Mesenchymal stem cell (in vitro differentiated cells and primary cell): ENCODE data around the gene GOLGA6L7.
"Not testable (repeated sequence)": the region's sequence is repeated elsewhere in the genome, so short reads cannot be mapped to it uniquely, and the experiment has no call there.

ENCODE experiments used
- DNase-seq: peaks from one replicate; pipeline ENCODE4 v3.0.0-alpha.2; 2013
- H2AFZ ChIP-seq: one replicate; pipeline ENCODE4 v1.6.1; 2013; ENCODE audit warnings: low read depth, mild to moderate bottlenecking, control low read depth, inconsistent platforms, low read length, moderate library complexity
- H2AK5ac ChIP-seq: 2 replicates; pipeline ENCODE4 v1.6.1; 2013; ENCODE audit warnings: low read length, moderate library complexity, mild to moderate bottlenecking, inconsistent platforms; ENCODE audit not compliant: severe bottlenecking
- H2BK120ac ChIP-seq: one replicate; pipeline ENCODE4 v1.6.1; 2013; ENCODE audit warnings: low read depth, mild to moderate bottlenecking, inconsistent platforms, low read length, moderate library complexity
- H2BK12ac ChIP-seq, 2 experiments: one replicate each; pipeline ENCODE4 v1.6.1; 2013; ENCODE audit warnings: inconsistent platforms in 2 of 2, low read length in 2 of 2, mild to moderate bottlenecking in 2 of 2, moderate library complexity in 2 of 2, control low read depth in 1 of 2
- H2BK15ac ChIP-seq: one replicate; pipeline ENCODE4 v1.6.1; 2013; ENCODE audit warnings: mild to moderate bottlenecking, low read depth, inconsistent platforms; ENCODE audit not compliant: poor library complexity, severe bottlenecking
- H2BK5ac ChIP-seq: 2 replicates; pipeline ENCODE4 v1.6.1; 2013; ENCODE audit warnings: low read depth, mild to moderate bottlenecking, low read length, control low read depth, inconsistent platforms; ENCODE audit not compliant: poor library complexity, severe bottlenecking
- H3K14ac ChIP-seq, 2 experiments: one replicate each; pipeline ENCODE4 v1.6.1; 2013; ENCODE audit warnings: inconsistent platforms in 2 of 2, low read length in 2 of 2, control low read depth in 1 of 2, mild to moderate bottlenecking in 1 of 2, moderate library complexity in 1 of 2
- H3K18ac ChIP-seq, 2 experiments: one replicate each; pipeline ENCODE4 v1.6.1; 2013; ENCODE audit warnings: inconsistent platforms in 2 of 2, low read length in 2 of 2, control low read depth in 1 of 2, low read depth in 1 of 2, mild to moderate bottlenecking in 1 of 2
- H3K23ac ChIP-seq, 2 experiments: one replicate each; pipeline ENCODE4 v1.6.1; 2013; ENCODE audit warnings: inconsistent platforms in 2 of 2, low read length in 2 of 2, mild to moderate bottlenecking in 2 of 2, moderate library complexity in 2 of 2, control low read depth in 1 of 2
- H3K27ac ChIP-seq: 2 replicates; pipeline ENCODE4 v1.5.1; 2013; ENCODE audit warnings: mild to moderate bottlenecking, moderate library complexity, low read length, control low read depth, inconsistent platforms; ENCODE audit not compliant: poor library complexity, severe bottlenecking
- H3K27me3 ChIP-seq, 2 experiments: 2 replicates each; pipeline versions ENCODE4 v1.6.1 to v1.7.0; 2013; ENCODE audit warnings: low read length in 2 of 2, mild to moderate bottlenecking in 2 of 2, moderate library complexity in 2 of 2, control low read depth in 1 of 2, inconsistent platforms in 1 of 2; ENCODE audit not compliant: control insufficient read depth in 1 of 2, insufficient read depth in 1 of 2
- H3K36me3 ChIP-seq, 2 experiments: 2 replicates each; pipeline versions ENCODE4 v1.6.1 to v1.7.0; 2013; ENCODE audit warnings: low read length in 2 of 2, control low read depth in 1 of 2, inconsistent platforms in 1 of 2, low read depth in 1 of 2, mild to moderate bottlenecking in 1 of 2; ENCODE audit not compliant: insufficient read depth in 2 of 2, control insufficient read depth in 1 of 2
- H3K4ac ChIP-seq, 2 experiments: one replicate each; pipeline ENCODE4 v1.6.1; 2013; ENCODE audit warnings: inconsistent platforms in 2 of 2, low read length in 2 of 2, mild to moderate bottlenecking in 2 of 2, moderate library complexity in 2 of 2, control low read depth in 1 of 2, low read depth in 1 of 2
- H3K4me1 ChIP-seq: 2 replicates; pipeline ENCODE4 v1.6.1; 2013; ENCODE audit warnings: low read depth, low read length, control low read depth; ENCODE audit not compliant: control insufficient read depth, insufficient read depth
- H3K4me2 ChIP-seq: 2 replicates; pipeline ENCODE4 v1.6.1; 2013; ENCODE audit warnings: low read length, mild to moderate bottlenecking, inconsistent platforms; ENCODE audit not compliant: poor library complexity, severe bottlenecking
- H3K4me3 ChIP-seq, 2 experiments: 2 replicates each; pipeline versions ENCODE4 v1.5.1 to v1.7.0; 2013; ENCODE audit warnings: low read length in 2 of 2, mild to moderate bottlenecking in 2 of 2, control low read depth in 1 of 2, low read depth in 1 of 2; ENCODE audit not compliant: insufficient read depth in 1 of 2
- H3K79me1 ChIP-seq: replicated peaks from 2 replicates; pipeline ENCODE4 v1.6.1; 2013; ENCODE audit warnings: mild to moderate bottlenecking, control low read depth, low read length, inconsistent platforms; ENCODE audit not compliant: poor library complexity, severe bottlenecking
- H3K9ac ChIP-seq: 2 replicates; pipeline ENCODE4 v1.7.0; 2013; ENCODE audit warnings: mild to moderate bottlenecking, low read length, moderate library complexity
- H3K9me3 ChIP-seq: 2 replicates; pipeline ENCODE4 v1.7.0; 2013; ENCODE audit warnings: mild to moderate bottlenecking, low read length; ENCODE audit not compliant: control insufficient read depth
- H4K8ac ChIP-seq: one replicate; pipeline ENCODE4 v1.6.1; 2013; ENCODE audit warnings: inconsistent platforms, mild to moderate bottlenecking, low read length, moderate library complexity
- H4K91ac ChIP-seq: one replicate; pipeline ENCODE4 v1.6.1; 2013; ENCODE audit warnings: mild to moderate bottlenecking, low read length, inconsistent platforms
- WGBS: methylation state at CpG from one replicate; pipeline ENCODE4 v1.1.7; 2013; ENCODE audit warnings: mixed read lengths; 5-methylcytosine and 5-hydroxymethylcytosine counted together

The GOLGA6L7 gene

DNA sequence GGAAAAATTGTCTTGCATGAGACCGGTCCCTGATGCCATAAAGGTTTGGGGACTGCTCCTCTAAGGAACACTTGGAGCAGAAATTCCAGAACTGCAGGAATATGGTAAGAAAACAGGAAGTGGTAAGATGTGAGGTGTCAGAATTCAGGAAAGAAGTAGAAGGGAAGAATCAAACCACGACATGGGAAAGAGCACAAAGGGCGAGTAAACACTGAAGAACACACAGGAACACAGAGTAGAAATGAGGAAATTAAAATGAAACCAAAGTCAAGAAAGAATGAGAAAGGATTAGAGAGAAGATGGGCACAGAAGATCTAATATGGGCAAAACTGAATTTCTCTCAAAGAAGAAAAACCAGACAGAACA is 28.5 kb downstream of the GOLGA6L7 start:
- H2BK120ac ChIP-seq, H3K9ac ChIP-seq, H3K27ac ChIP-seq, H4K8ac ChIP-seq, H3K4me1 ChIP-seq, H2AFZ ChIP-seq, H3K36me3 ChIP-seq, DNase-seq, H3K18ac ChIP-seq, H3K14ac ChIP-seq, H3K4me3 ChIP-seq, H3K4ac ChIP-seq, H3K79me1 ChIP-seq, H3K23ac ChIP-seq, H3K27me3 ChIP-seq, H3K9me3 ChIP-seq, H2AK5ac ChIP-seq, H2BK12ac ChIP-seq, H3K4me2 ChIP-seq, H2BK5ac ChIP-seq, H2BK15ac ChIP-seq, H4K91ac ChIP-seq: not testable (repeated sequence)
- WGBS, result no CpG with 5 or more reads among the region's 3 CpGs

DNA sequence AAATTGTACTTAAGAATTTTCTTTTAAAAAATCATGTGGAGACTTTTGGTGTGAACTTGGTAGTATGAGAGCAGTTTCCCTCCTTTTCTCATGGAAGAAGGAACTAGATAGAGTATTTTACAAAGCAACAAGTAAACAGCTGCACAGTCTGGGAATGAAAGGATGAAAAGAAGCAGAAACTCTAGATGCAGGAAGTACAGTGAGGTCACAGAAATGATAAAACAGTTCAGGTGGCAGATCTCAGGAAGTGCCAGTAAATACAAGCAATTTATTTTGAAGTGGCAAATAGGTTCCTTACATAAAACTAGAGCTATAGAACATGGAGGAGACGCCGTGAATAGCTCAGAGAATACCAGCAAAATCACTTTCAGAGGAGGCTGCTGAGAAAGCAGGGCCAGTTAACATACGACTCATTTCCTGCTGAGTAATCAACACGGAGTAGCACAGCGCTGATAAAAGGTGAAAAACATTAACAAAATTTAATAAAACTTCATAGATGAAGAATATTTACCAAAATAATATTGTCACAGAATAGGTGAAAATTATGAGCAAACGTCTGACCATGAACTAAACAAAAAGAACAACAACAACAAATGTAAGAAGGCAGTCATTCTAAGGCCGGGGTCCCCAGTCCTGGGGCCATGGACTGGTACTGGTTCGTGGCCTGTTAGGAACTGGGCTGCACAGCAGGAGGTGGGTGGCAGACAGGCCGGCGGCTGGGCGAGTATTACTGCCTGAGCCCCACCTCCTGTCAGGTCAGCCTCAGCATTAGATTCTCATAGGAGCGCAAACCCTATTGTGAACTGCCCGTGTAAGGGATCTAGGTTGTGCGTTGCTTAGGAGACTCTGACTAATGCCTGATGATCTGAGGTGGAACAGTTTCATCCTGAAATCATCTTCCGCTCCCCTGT is 29.2 kb downstream of the GOLGA6L7 start:
- H3K9ac ChIP-seq, H2BK120ac ChIP-seq, H3K79me1 ChIP-seq, H3K18ac ChIP-seq, H3K9me3 ChIP-seq, H2AFZ ChIP-seq, H3K27ac ChIP-seq, H4K91ac ChIP-seq, H2BK12ac ChIP-seq, H3K27me3 ChIP-seq, H4K8ac ChIP-seq, H3K4me3 ChIP-seq, H2BK5ac ChIP-seq, H3K14ac ChIP-seq, H3K36me3 ChIP-seq, H3K23ac ChIP-seq, H3K4ac ChIP-seq, H2BK15ac ChIP-seq, H3K4me2 ChIP-seq, H2AK5ac ChIP-seq, H3K4me1 ChIP-seq: not testable (repeated sequence)
- 28% methylated on average over 6 of the region's 15 CpGs for WGBS
- peak; percentile 16 for DNase-seq

DNA sequence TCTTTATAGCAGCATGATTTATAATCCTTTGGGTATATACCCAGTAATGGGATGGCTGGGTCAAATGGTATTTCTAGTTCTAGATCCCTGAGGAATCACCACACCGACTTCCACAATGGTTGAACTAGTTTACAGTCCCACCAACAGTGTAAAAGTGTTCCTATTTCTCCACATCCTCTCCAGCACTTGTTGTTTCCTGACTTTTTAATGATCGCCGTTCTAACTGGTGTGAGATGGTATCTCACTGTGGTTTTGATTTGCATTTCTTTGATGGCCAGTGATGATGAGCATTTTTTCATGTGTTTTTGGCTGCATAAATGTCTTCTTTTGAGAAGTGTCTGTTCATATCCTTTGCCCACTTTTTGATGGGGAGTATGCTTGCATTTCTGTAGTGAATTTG is 30.3 kb downstream of the GOLGA6L7 start:
- not testable (repeated sequence) for H4K91ac ChIP-seq
- WGBS, result no CpG with 5 or more reads among the region's 3 CpGs

DNA sequence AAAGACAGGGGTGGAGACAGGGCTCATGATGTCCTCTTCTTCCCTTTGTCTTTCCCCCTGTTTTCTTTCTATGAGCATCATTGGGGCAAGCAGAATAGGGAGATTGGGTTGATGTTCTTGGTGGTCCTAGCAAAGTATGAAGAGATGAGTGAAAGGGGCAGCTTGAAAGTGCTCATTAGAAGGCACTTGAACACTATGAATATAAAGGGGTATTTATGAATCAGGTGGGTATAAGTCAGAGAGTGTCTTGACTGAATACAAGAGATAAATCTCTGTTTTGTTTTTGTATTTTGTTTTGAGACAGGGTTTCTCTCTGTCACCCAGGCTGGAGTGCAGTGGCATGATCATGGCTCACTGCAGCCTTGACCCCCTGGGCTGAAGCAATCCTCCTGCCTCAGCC is 34.4 kb downstream of the GOLGA6L7 start:
- H3K27me3 ChIP-seq, H3K4me1 ChIP-seq, H3K23ac ChIP-seq, H3K36me3 ChIP-seq, H2BK12ac ChIP-seq, H3K4me2 ChIP-seq, H2BK120ac ChIP-seq, H3K4ac ChIP-seq, H2AFZ ChIP-seq, H3K9me3 ChIP-seq, H3K9ac ChIP-seq, DNase-seq, H3K14ac ChIP-seq, H4K8ac ChIP-seq, H4K91ac ChIP-seq, H3K4me3 ChIP-seq, H3K18ac ChIP-seq, H3K79me1 ChIP-seq, H2AK5ac ChIP-seq, H2BK15ac ChIP-seq, H3K27ac ChIP-seq, H2BK5ac ChIP-seq: not testable (repeated sequence)

More for the DNA sequence above, 30.3 kb downstream of the GOLGA6L7 start:
- not testable (repeated sequence) for H3K4me1 ChIP-seq, H3K9me3 ChIP-seq, H4K8ac ChIP-seq, H3K79me1 ChIP-seq, H3K4me2 ChIP-seq, H2BK120ac ChIP-seq, H3K18ac ChIP-seq, H2BK12ac ChIP-seq, H3K4ac ChIP-seq, DNase-seq, H3K27ac ChIP-seq, H2AK5ac ChIP-seq, H2BK15ac ChIP-seq, H3K14ac ChIP-seq, H3K27me3 ChIP-seq, H2BK5ac ChIP-seq, H2AFZ ChIP-seq, H3K9ac ChIP-seq, H3K36me3 ChIP-seq, H3K23ac ChIP-seq, H3K4me3 ChIP-seq
